Stomach (tissue), 4 donors: ENCODE data around the gene LAMTOR1.

Experiments
- CTCF ChIP-seq, 7 experiments: fragments of 450-650 bp in 4 of 7; fragments of 200-600 bp in 3 of 7; sonication (generic) in 3 of 7; IDR thresholded peaks; one replicate each; pipeline ENCODE4 v1.5.1; 2016 to 2019; ENCODE audit warnings: antibody characterized with exemption in 7 of 7, control low read depth in 2 of 7, mild to moderate bottlenecking in 1 of 7
- EP300 ChIP-seq: sonication (generic); formaldehyde crosslinking; IDR thresholded peaks from one replicate; pipeline ENCODE4 v1.6.1; 2017; ENCODE audit warnings: antibody characterized with exemption
- POLR2A ChIP-seq, 4 donors: fragments of 450-650 bp; IDR thresholded peaks; one replicate each; pipeline ENCODE4 v1.6.1; 2016; ENCODE audit warnings: antibody characterized with exemption in 4 of 4, control low read depth in 2 of 4, mild to moderate bottlenecking in 1 of 4, moderate library complexity in 1 of 4
- POLR2AphosphoS5 ChIP-seq, 3 donors: sonication (generic); formaldehyde crosslinking; IDR thresholded peaks; one replicate each; pipeline ENCODE4 v1.6.1; 2016; ENCODE audit warnings: antibody characterized with exemption in 3 of 3

- no peak for TF ChIP-seq POLR2A (IDR thresholded peaks at IDR 0.05)
- no peak for TF ChIP-seq CTCF (IDR thresholded peaks at IDR 0.05)
- no peak for TF ChIP-seq POLR2AphosphoS5 (IDR thresholded peaks at IDR 0.05)
- no peak for TF ChIP-seq EP300
Observed at GRCh38 chr11:72083414-72083813, 19.7 kb downstream of the LAMTOR1 start.
